ENCODE measurements around the gene ACSM3. TPM values are rescaled to one million over a fixed set of nuclear protein-coding genes. Genes with fewer than 3 reads are reported as not detected.
A peak's percentile ranks its signal among the peaks of the same experiment; 100 is the strongest.
"Not testable (repeated sequence)": the region's sequence is repeated elsewhere in the genome, so short reads cannot be mapped to it uniquely, and the experiment has no call there.

Gene ACSM3
- total and polyA plus RNA-seq, 3 experiments from 2014 or later, result 6.8 to 7.4 (median 7.3) TPM

GRCh38 chr16:20799599-20799998, 35.8 kb downstream of the ACSM3 start:
- Mint-ChIP-seq H3K4me1 (peaks cover 10 to 23% (median 22%) of the 10 kb centered on the region in 3 donors), H3K27me3 (no peaks in the 10 kb centered on the region), H3K4me3 (no peak overlapping the region), H3K27ac (no peak overlapping the region), H3K36me3 (peaks cover 0 to 2% (median 1%) of the 10 kb centered on the region in 3 donors), H3K9me3 (no peaks in the 10 kb centered on the region)
- Histone ChIP-seq H3K9me3 (ENCODE audit: low read length) (no peaks in the 10 kb centered on the region), H3K36me3 (ENCODE audit: insufficient read depth, low read length) (no peaks in the 10 kb centered on the region), H3K4me1 (ENCODE audit: insufficient read depth, low read length) (no peaks in the 10 kb centered on the region), H3K27me3 (ENCODE audit: insufficient read depth, low read length, poor library complexity, severe bottlenecking) (no peaks in the 10 kb centered on the region), H3K4me3 (ENCODE audit: low read length) (no peak overlapping the region), H3K27ac (ENCODE audit: low read depth, low read length) (no peak overlapping the region)
- ChIA-PET POLR2A (no interaction called here), CTCF (interaction anchor here (0.7 kb wide), 1 partner anchor 8 kb away, joined by 4 read pairs; no protein-coding TSS in a partner anchor)
- DNase-seq, result peak in 1 of 5 donors; percentile 10

DNA sequence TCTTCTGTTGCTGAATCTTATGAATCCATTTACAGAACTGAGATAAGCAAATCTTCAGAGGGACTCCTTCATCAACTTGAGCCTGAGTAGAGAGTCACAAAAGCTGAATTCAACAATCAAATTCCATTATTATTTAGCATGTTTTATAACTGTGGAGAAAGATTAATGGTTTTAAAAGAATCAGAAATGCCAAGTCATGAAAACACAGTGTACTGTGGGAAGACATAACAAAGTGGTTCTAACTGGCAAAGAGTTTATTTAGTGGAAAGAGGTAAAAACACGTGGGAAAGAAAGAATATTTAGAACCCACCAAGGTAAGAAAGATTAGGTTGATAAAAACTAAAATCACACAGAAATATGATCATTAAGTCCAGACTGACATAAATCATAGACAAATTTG, 37.5 kb downstream of the ACSM3 start:
- Mint-ChIP-seq H3K9me3 (no peaks in the 10 kb centered on the region), H3K27me3 (no peaks in the 10 kb centered on the region), H3K27ac (peak overlapping the region in 3 of 8 donors; percentile 36 to 64 (median 56)), H3K4me1 (peaks cover 11 to 24% (median 22%) of the 10 kb centered on the region in 3 donors), H3K4me3 (no peak overlapping the region), H3K36me3 (peaks cover 0 to 2% (median 1%) of the 10 kb centered on the region in 3 donors)
- Histone ChIP-seq H3K27me3 (ENCODE audit: insufficient read depth, low read length, poor library complexity, severe bottlenecking) (no peaks in the 10 kb centered on the region), H3K4me3 (ENCODE audit: low read length) (no peak overlapping the region), H3K4me1 (ENCODE audit: insufficient read depth, low read length) (no peaks in the 10 kb centered on the region), H3K9me3 (ENCODE audit: low read length) (no peaks in the 10 kb centered on the region), H3K27ac (ENCODE audit: low read depth, low read length) (no peak overlapping the region), H3K36me3 (ENCODE audit: insufficient read depth, low read length) (no peaks in the 10 kb centered on the region)
- CTCF ChIA-PET, result no interaction called here
- POLR2A ChIA-PET, result no interaction called here
- no peak for DNase-seq

GRCh38 chr16:20803192-20803560, 39.4 kb downstream of the ACSM3 start:
- DNase-seq, result no peak
- peaks cover 20 to 37% (median 33%) of the 10 kb centered on the region in 3 donors for H3K4me1 Mint-ChIP-seq
- peaks cover 0 to 5% (median 0%) of the 10 kb centered on the region in 3 donors for H3K36me3 Mint-ChIP-seq
- H3K4me3 Mint-ChIP-seq, result peak overlapping the region in 1 of 7 donors; percentile 12
- H3K27me3 Mint-ChIP-seq, result no peaks in the 10 kb centered on the region
- Histone ChIP-seq H3K27ac (ENCODE audit: low read depth, low read length) (no peak overlapping the region), H3K27me3 (ENCODE audit: insufficient read depth, low read length, poor library complexity, severe bottlenecking) (no peaks in the 10 kb centered on the region), H3K4me1 (ENCODE audit: insufficient read depth, low read length) (peaks cover 8% of the 10 kb centered on the region), H3K9me3 (ENCODE audit: low read length) (no peaks in the 10 kb centered on the region), H3K36me3 (ENCODE audit: insufficient read depth, low read length) (no peaks in the 10 kb centered on the region), H3K4me3 (ENCODE audit: low read length) (no peak overlapping the region)
- peak overlapping the region in 4 of 8 donors; percentile 1 to 38 (median 14) for H3K27ac Mint-ChIP-seq
- POLR2A ChIA-PET, result no interaction called here
- no peaks in the 10 kb centered on the region for H3K9me3 Mint-ChIP-seq
- CTCF ChIA-PET, result no interaction called here

GRCh38 chr16:20803561-20804214, 39.9 kb downstream of the ACSM3 start:
- Mint-ChIP-seq H3K36me3 (peaks cover 0 to 5% (median 0%) of the 10 kb centered on the region in 3 donors), H3K9me3 (no peaks in the 10 kb centered on the region), H3K27ac (peak overlapping the region in 5 of 8 donors; percentile 1 to 38 (median 14)), H3K4me1 (peaks cover 15 to 33% (median 31%) of the 10 kb centered on the region in 3 donors), H3K4me3 (peak overlapping the region in 1 of 7 donors; percentile 12), H3K27me3 (no peaks in the 10 kb centered on the region)
- H3K36me3 ChIP-seq (ENCODE audit: insufficient read depth, low read length), result no peaks in the 10 kb centered on the region
- H3K27me3 ChIP-seq (ENCODE audit: insufficient read depth, low read length, poor library complexity, severe bottlenecking), result no peaks in the 10 kb centered on the region
- POLR2A ChIA-PET, result no interaction called here
- no peak overlapping the region for H3K4me3 ChIP-seq (ENCODE audit: low read length)
- no peak overlapping the region for H3K27ac ChIP-seq (ENCODE audit: low read depth, low read length)
- DNase-seq, result no peak
- no peaks in the 10 kb centered on the region for H3K9me3 ChIP-seq (ENCODE audit: low read length)
- peaks cover 8% of the 10 kb centered on the region for H3K4me1 ChIP-seq (ENCODE audit: insufficient read depth, low read length)
- CTCF ChIA-PET, result no interaction called here

GRCh38 chr16:20805684-20806167, 41.9 kb downstream of the ACSM3 start:
- H3K36me3 Mint-ChIP-seq; H3K27me3 ChIP-seq (ENCODE audit: insufficient read depth, low read length, poor library complexity, severe bottlenecking); H3K4me1 ChIP-seq (ENCODE audit: insufficient read depth, low read length); POLR2A ChIA-PET; H3K27me3 Mint-ChIP-seq; H3K36me3 ChIP-seq (ENCODE audit: insufficient read depth, low read length); H3K9me3 Mint-ChIP-seq; H3K9me3 ChIP-seq (ENCODE audit: low read length): not testable (repeated sequence)
- CTCF ChIA-PET, result interaction anchor here (0.9 to 1.8 kb wide), 2 partner anchors 11 to 44 kb away, joined by 3 to 6 read pairs; no protein-coding TSS in a partner anchor
- DNase-seq, result peak in 1 of 5 donors; percentile 3
- H3K4me3 ChIP-seq (ENCODE audit: low read length), result peak overlapping the region; percentile 93
- Mint-ChIP-seq H3K4me1 (peaks cover 14 to 24% (median 20%) of the 10 kb centered on the region in 3 donors), H3K27ac (peak overlapping the region in 7 of 8 donors; percentile 3 to 98 (median 80)), H3K4me3 (peak overlapping the region; percentile 94 to 99 (median 99))
- peak overlapping the region; percentile 84 for H3K27ac ChIP-seq (ENCODE audit: low read depth, low read length)

- H3K27me3 Mint-ChIP-seq, result no peaks in the 10 kb centered on the region
- CTCF ChIA-PET, result interaction anchor here (0.7 to 1.9 kb wide), 7 partner anchors 8 to 102 kb away, joined by 3 to 10 read pairs (median 3); no protein-coding TSS in a partner anchor
Measured at GRCh38 chr16:20806168-20807050, 42.6 kb downstream of the ACSM3 start, which contains the start of the genes ERI2 and REXO5. Gene ERI2 (minus strand): TSS chr16:20806472. CDS start chr16:20806430, 42 bp downstream. Gene REXO5 (plus strand): TSS chr16:20806527. CDS start chr16:20806954, 427 bp downstream.

GRCh38 chr16:20807862-20808261, 44.0 kb downstream of the ACSM3 start:
- Mint-ChIP-seq H3K9me3 (no peaks in the 10 kb centered on the region), H3K4me3 (peak overlapping the region; percentile 79 to 99 (median 99)), H3K27me3 (no peaks in the 10 kb centered on the region), H3K36me3 (peaks cover 0 to 5% (median 0%) of the 10 kb centered on the region in 3 donors), H3K4me1 (peaks cover 16 to 25% (median 24%) of the 10 kb centered on the region in 3 donors), H3K27ac (peak overlapping the region in 5 of 8 donors; percentile 12 to 73 (median 51))
- H3K27me3 ChIP-seq (ENCODE audit: insufficient read depth, low read length, poor library complexity, severe bottlenecking), result no peaks in the 10 kb centered on the region
- no peak overlapping the region for H3K4me3 ChIP-seq (ENCODE audit: low read length)
- DNase-seq, result no peak
- no peaks in the 10 kb centered on the region for H3K36me3 ChIP-seq (ENCODE audit: insufficient read depth, low read length)
- ChIA-PET CTCF (interaction anchor here (1.9 kb wide), 1 partner anchor 67 kb away, joined by 10 read pairs; no protein-coding TSS in a partner anchor), POLR2A (interaction anchor here (1.2 kb wide), 1 partner anchor 67 kb away, joined by 3 read pairs; no protein-coding TSS in a partner anchor)
- peaks cover 8% of the 10 kb centered on the region for H3K4me1 ChIP-seq (ENCODE audit: insufficient read depth, low read length)
- H3K9me3 ChIP-seq (ENCODE audit: low read length), result no peaks in the 10 kb centered on the region
- peak overlapping the region; percentile 84 for H3K27ac ChIP-seq (ENCODE audit: low read depth, low read length)

More at GRCh38 chr16:20806168-20807050, 42.6 kb downstream of the ACSM3 start, which contains the start of the genes ERI2 and REXO5:
- POLR2A ChIA-PET, result interaction anchor here (1.2 kb wide), 1 partner anchor 68 kb away, joined by 3 read pairs; no protein-coding TSS in a partner anchor
- peaks cover 8% of the 10 kb centered on the region for H3K4me1 ChIP-seq (ENCODE audit: insufficient read depth, low read length)
- peak within 1 kb of the TSS; percentile 80 to 99 (median 97) for H3K27ac Mint-ChIP-seq
- H3K27me3 ChIP-seq (ENCODE audit: insufficient read depth, low read length, poor library complexity, severe bottlenecking), result no peaks in the 10 kb centered on the region
- H3K4me3 ChIP-seq (ENCODE audit: low read length), result peak within 1 kb of the TSS; percentile 93
- peaks cover 16 to 25% (median 24%) of the 10 kb centered on the region in 3 donors for H3K4me1 Mint-ChIP-seq
- no peaks in the 10 kb centered on the region for H3K36me3 ChIP-seq (ENCODE audit: insufficient read depth, low read length)
- H3K27ac ChIP-seq (ENCODE audit: low read depth, low read length), result peak within 1 kb of the TSS; percentile 84
- peak within 1 kb of the TSS; percentile 94 to 99 (median 99) for H3K4me3 Mint-ChIP-seq
- no peaks in the 10 kb centered on the region for H3K9me3 Mint-ChIP-seq
- peaks cover 0 to 5% (median 0%) of the 10 kb centered on the region in 3 donors for H3K36me3 Mint-ChIP-seq
- DNase-seq, result peak; percentile 59 to 83 (median 67)
- H3K9me3 ChIP-seq (ENCODE audit: low read length), result no peaks in the 10 kb centered on the region
